H9 (cell line): ENCODE results near the gene CATSPER1. TPM values are rescaled to one million over a fixed set of nuclear protein-coding genes. Genes with fewer than 3 reads are reported as not detected.

ENCODE experiments used
- DNase-seq: peaks from one replicate; pipeline ENCODE4 v3.0.0-alpha.2; 2017
- H2AFZ ChIP-seq: one replicate; pipeline ENCODE4 v1.6.1; 2013; ENCODE audit warnings: mild to moderate bottlenecking, low read length, control low read depth, moderate library complexity
- H2AK5ac ChIP-seq: 2 replicates; pipeline ENCODE4 v1.6.1; 2013; ENCODE audit warnings: low read length, control low read depth, mixed read lengths; ENCODE audit not compliant: insufficient read length
- H2BK120ac ChIP-seq: one replicate; pipeline ENCODE4 v1.6.1; 2013; ENCODE audit warnings: low read depth, mild to moderate bottlenecking, low read length, control low read depth, inconsistent platforms; ENCODE audit not compliant: poor library complexity, severe bottlenecking
- H2BK12ac ChIP-seq: 2 replicates; pipeline ENCODE4 v1.6.1; 2013; ENCODE audit warnings: low read length, control low read depth, mixed read lengths, low read depth; ENCODE audit not compliant: insufficient read length
- H2BK15ac ChIP-seq: 2 replicates; pipeline ENCODE4 v1.6.1; 2013; ENCODE audit warnings: low read depth, low read length, control low read depth
- H2BK20ac ChIP-seq: one replicate; pipeline ENCODE4 v1.6.1; 2013; ENCODE audit warnings: low read depth, mild to moderate bottlenecking, low read length, control low read depth, inconsistent platforms; ENCODE audit not compliant: poor library complexity, severe bottlenecking
- H2BK5ac ChIP-seq: 2 replicates; pipeline ENCODE4 v1.6.1; 2013; ENCODE audit warnings: low read length, control low read depth, mixed read lengths; ENCODE audit not compliant: insufficient read length
- H3K14ac ChIP-seq: 2 replicates; pipeline ENCODE4 v1.6.1; 2013; ENCODE audit warnings: low read length, control low read depth; ENCODE audit not compliant: insufficient read depth
- H3K18ac ChIP-seq: 2 replicates; pipeline ENCODE4 v1.6.1; 2013; ENCODE audit warnings: low read depth, mild to moderate bottlenecking, mixed read lengths, low read length, control low read depth; ENCODE audit not compliant: insufficient read length
- H3K23ac ChIP-seq: 2 replicates; pipeline ENCODE4 v1.6.1; 2013; ENCODE audit warnings: low read length, control low read depth, mixed read lengths, low read depth; ENCODE audit not compliant: insufficient read length
- H3K23me2 ChIP-seq: 2 replicates; pipeline ENCODE4 v1.6.1; 2013; ENCODE audit warnings: low read depth, mild to moderate bottlenecking, mixed read lengths, low read length, control low read depth; ENCODE audit not compliant: insufficient read length, poor library complexity, severe bottlenecking
- H3K27ac ChIP-seq: 2 replicates; pipeline ENCODE4 v1.5.1; 2013; ENCODE audit warnings: low read length, control low read depth, mixed read lengths, low read depth; ENCODE audit not compliant: insufficient read length
- H3K27me3 ChIP-seq: 2 replicates; pipeline ENCODE4 v1.6.1; 2013; ENCODE audit warnings: low read length, control low read depth, inconsistent platforms; ENCODE audit not compliant: insufficient read depth
- H3K4ac ChIP-seq: 2 replicates; pipeline ENCODE4 v1.6.1; 2013; ENCODE audit warnings: low read depth, mild to moderate bottlenecking, control low read depth, inconsistent platforms, low read length, moderate library complexity
- H3K4me1 ChIP-seq: 2 replicates; pipeline ENCODE4 v1.6.1; 2013; ENCODE audit warnings: low read length, control low read depth, inconsistent platforms; ENCODE audit not compliant: insufficient read depth
- H3K4me2 ChIP-seq: 2 replicates; pipeline ENCODE4 v1.6.1; 2013; ENCODE audit warnings: low read length, control low read depth, mixed read lengths; ENCODE audit not compliant: insufficient read length, insufficient read depth
- H3K56ac ChIP-seq: 2 replicates; pipeline ENCODE4 v1.6.1; 2013; ENCODE audit warnings: low read depth, mild to moderate bottlenecking, mixed read lengths, low read length, control low read depth; ENCODE audit not compliant: insufficient read length
- H3K79me1 ChIP-seq: 2 replicates; pipeline ENCODE4 v1.6.1; 2013; ENCODE audit warnings: low read depth, mild to moderate bottlenecking, moderate library complexity, low read length, control low read depth, inconsistent platforms; ENCODE audit not compliant: insufficient read depth, poor library complexity, severe bottlenecking
- H3K79me2 ChIP-seq: 2 replicates; pipeline ENCODE4 v1.6.1; 2013; ENCODE audit warnings: low read length, control low read depth, inconsistent platforms; ENCODE audit not compliant: insufficient read depth
- H3K9ac ChIP-seq: 2 replicates; pipeline ENCODE4 v1.6.1; 2013; ENCODE audit warnings: low read length, control low read depth, mixed read lengths; ENCODE audit not compliant: insufficient read length; ENCODE audit errors: extremely low read depth
- H3K9me3 ChIP-seq: one replicate; pipeline ENCODE4 v1.6.1; 2013; ENCODE audit warnings: low read depth, low read length, inconsistent platforms; ENCODE audit not compliant: control insufficient read depth
- H3T11ph ChIP-seq: one replicate; pipeline ENCODE4 v1.6.1; 2013; ENCODE audit warnings: mild to moderate bottlenecking, low read length, control low read depth, inconsistent platforms
- H4K20me1 ChIP-seq: one replicate; pipeline ENCODE4 v1.6.1; 2013; ENCODE audit not compliant: control insufficient read depth, insufficient read length, insufficient read depth
- H4K5ac ChIP-seq: 2 replicates; pipeline ENCODE4 v1.6.1; 2013; ENCODE audit warnings: low read depth, mild to moderate bottlenecking, mixed read lengths, low read length, control low read depth; ENCODE audit not compliant: insufficient read length
- H4K8ac ChIP-seq: replicated peaks from 2 replicates; pipeline ENCODE4 v1.6.1; 2013; ENCODE audit warnings: low read length, control low read depth, mixed read lengths, low read depth; ENCODE audit not compliant: insufficient read length
- H4K91ac ChIP-seq: 2 replicates; pipeline ENCODE4 v1.6.1; 2013; ENCODE audit warnings: low read depth, mild to moderate bottlenecking, moderate library complexity, mixed read lengths, low read length, control low read depth; ENCODE audit not compliant: insufficient read length
- H3K27ac Mint-ChIP-seq, 3 experiments: 2 replicates in 2 of 3; 3 replicates in 1 of 3; pipeline ENCODE4 v1.8.0; 2020 to 2021; ENCODE audit warnings: mixed read lengths in 3 of 3, mild to moderate bottlenecking in 1 of 3, moderate library complexity in 1 of 3
- H3K27me3 Mint-ChIP-seq: 2 replicates; pipeline ENCODE4 v1.8.0; 2021; ENCODE audit warnings: low read depth, mild to moderate bottlenecking, moderate library complexity, mixed read lengths
- H3K36me3 Mint-ChIP-seq, 3 experiments: 2 replicates in 2 of 3; 3 replicates in 1 of 3; pipeline ENCODE4 v1.8.0; 2020 to 2021; ENCODE audit warnings: low read depth in 3 of 3, mixed read lengths in 3 of 3; ENCODE audit not compliant: insufficient read depth in 1 of 3
- H3K4me1 Mint-ChIP-seq, 2 experiments: 2 replicates each; pipeline ENCODE4 v1.8.0; 2020; ENCODE audit warnings: mixed read lengths in 2 of 2
- H3K4me3 Mint-ChIP-seq, 2 experiments: 2 replicates in 1 of 2; 3 replicates in 1 of 2; pipeline ENCODE4 v1.8.0; 2020 to 2021; ENCODE audit warnings: mild to moderate bottlenecking in 2 of 2, mixed read lengths in 2 of 2, moderate library complexity in 1 of 2
- H3K9me3 Mint-ChIP-seq, 2 experiments: 2 replicates in 1 of 2; 3 replicates in 1 of 2; pipeline ENCODE4 v1.8.0; 2020; ENCODE audit warnings: mild to moderate bottlenecking in 2 of 2, mixed read lengths in 2 of 2, moderate library complexity in 1 of 2
- WGBS: extraction: QIAGEN DNeasy Blood & Tissue Kit; methylation state at CpG from one replicate; pipeline ENCODE4 v1.1.7; 2013; ENCODE audit warnings: missing lambda C conversion rate, low lambda C conversion rate, mixed read lengths; ENCODE audit not compliant: insufficient read length; ENCODE audit errors: extremely low coverage; 5-methylcytosine and 5-hydroxymethylcytosine counted together
- total RNA-seq: library from RNA; stranded (reverse); gene quantifications from 2 replicates; pipeline ENCODE4 v1.2.1, GENCODE V29; 2021
- TF ChIP-seq, protein P1 (sequence below): fragments of 200-600 bp; sonication (generic); conservative IDR thresholded peaks from 3 replicates; pipeline ENCODE4 v1.8.0; 2021; ENCODE audit warnings: antibody characterized with exemption, mild to moderate bottlenecking

The CATSPER1 gene
- total RNA-seq, 1 experiment from 2014 or later = not detected

DNA sequence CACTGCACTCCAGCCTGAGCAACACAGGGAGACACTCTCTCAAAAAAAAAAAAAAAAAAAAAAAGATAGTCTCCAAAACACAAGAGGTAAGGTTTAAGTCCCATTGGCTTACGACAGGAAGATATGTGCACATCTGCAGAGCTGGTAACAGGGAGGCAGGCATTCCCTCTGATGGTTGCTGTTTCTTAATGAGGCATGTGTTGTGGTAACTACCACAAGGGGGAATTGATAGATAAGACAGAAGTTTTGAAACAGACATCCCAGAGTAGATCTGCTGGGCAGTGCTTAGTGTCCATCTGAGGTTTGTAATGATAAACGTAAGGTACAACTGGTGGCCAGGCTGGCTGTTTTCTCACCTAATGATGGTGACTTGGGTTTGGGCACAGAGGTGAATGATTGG is 29.0 kb downstream of the CATSPER1 start:
- H3K9me3 Mint-ChIP-seq = no peaks in the 10 kb centered on the region
- Histone ChIP-seq H2AK5ac (no peak overlapping the region), H2BK20ac (no peak overlapping the region), H2AFZ (no peak overlapping the region), H4K5ac (no peak overlapping the region), H2BK5ac (no peak overlapping the region), H3T11ph (no peak overlapping the region), H4K8ac (no peak overlapping the region), H3K14ac (no peak overlapping the region), H3K9me3 (no peaks in the 10 kb centered on the region), H2BK120ac (no peak overlapping the region), H4K91ac (no peak overlapping the region), H3K23me2 (peaks cover 6% of the 10 kb centered on the region), H3K4me2 (no peak overlapping the region), H3K27me3 (no peaks in the 10 kb centered on the region), H3K4ac (no peak overlapping the region), H3K9ac (no peak overlapping the region), H2BK15ac (no peak overlapping the region), H3K79me2 (peaks cover 6% of the 10 kb centered on the region; the same call in 1 of the 2 replicates), H3K18ac (no peak overlapping the region), H3K23ac (no peak overlapping the region), H3K27ac (no peak overlapping the region), H4K20me1 (no peaks in the 10 kb centered on the region), H3K4me1 (no peaks in the 10 kb centered on the region), H3K56ac (no peak overlapping the region), H2BK12ac (no peak overlapping the region), H3K79me1 (no peaks in the 10 kb centered on the region)
- H3K4me3 Mint-ChIP-seq = no peak overlapping the region
- no peaks in the 10 kb centered on the region for H3K27me3 Mint-ChIP-seq
- no peak for DNase-seq
- TF ChIP-seq, protein P1, sequence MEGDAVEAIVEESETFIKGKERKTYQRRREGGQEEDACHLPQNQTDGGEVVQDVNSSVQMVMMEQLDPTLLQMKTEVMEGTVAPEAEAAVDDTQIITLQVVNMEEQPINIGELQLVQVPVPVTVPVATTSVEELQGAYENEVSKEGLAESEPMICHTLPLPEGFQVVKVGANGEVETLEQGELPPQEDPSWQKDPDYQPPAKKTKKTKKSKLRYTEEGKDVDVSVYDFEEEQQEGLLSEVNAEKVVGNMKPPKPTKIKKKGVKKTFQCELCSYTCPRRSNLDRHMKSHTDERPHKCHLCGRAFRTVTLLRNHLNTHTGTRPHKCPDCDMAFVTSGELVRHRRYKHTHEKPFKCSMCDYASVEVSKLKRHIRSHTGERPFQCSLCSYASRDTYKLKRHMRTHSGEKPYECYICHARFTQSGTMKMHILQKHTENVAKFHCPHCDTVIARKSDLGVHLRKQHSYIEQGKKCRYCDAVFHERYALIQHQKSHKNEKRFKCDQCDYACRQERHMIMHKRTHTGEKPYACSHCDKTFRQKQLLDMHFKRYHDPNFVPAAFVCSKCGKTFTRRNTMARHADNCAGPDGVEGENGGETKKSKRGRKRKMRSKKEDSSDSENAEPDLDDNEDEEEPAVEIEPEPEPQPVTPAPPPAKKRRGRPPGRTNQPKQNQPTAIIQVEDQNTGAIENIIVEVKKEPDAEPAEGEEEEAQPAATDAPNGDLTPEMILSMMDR = no peak
- peaks cover 3 to 4% of the 10 kb centered on the region in 2 experiments; a peak in 3 of 4 replicates for H3K4me1 Mint-ChIP-seq
- no peak overlapping the region for H3K27ac Mint-ChIP-seq
- no CpG with 5 or more reads among the region's 2 CpGs for WGBS
- peaks cover 39 to 49% (median 43%) of the 10 kb centered on the region in 3 experiments for H3K36me3 Mint-ChIP-seq
